Measurements from ENCODE around the gene C17orf107.

DNA sequence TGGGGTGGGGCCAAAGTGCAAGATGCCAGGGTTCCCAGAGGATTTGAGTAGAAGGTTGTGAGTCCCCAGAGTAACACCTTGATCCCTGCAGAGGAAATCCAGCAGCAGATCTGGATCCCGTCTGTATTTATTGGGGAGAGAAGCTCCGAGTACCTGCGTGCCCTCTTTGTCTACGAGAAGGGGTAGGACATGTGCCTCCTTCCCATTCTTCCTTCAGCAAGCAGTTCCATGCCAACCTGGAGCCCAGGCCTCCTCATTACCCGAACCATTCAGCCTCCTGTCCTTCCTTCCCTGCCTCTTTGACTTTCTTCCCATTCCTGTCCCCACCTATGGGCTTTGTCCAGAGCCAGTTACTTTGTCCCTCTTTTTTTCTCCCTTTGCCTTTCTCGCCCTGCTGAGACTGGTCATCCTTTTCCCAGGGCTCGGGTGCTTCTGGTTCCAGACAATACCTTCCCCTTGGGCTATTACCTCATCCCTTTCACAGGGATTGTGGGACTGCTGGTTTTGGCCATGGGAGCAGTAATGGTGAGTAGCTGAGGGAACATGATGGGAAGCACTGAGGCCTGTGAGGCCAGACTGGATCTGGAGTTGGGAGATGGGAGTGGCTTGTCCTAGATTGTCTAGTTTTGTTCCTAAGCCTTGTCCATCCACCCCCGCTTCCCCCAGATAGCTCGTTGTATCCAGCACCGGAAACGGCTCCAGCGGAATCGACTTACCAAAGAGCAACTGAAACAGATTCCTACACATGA is 43.6 kb downstream of the C17orf107 start:
- TF ChIP-seq, protein P1, sequence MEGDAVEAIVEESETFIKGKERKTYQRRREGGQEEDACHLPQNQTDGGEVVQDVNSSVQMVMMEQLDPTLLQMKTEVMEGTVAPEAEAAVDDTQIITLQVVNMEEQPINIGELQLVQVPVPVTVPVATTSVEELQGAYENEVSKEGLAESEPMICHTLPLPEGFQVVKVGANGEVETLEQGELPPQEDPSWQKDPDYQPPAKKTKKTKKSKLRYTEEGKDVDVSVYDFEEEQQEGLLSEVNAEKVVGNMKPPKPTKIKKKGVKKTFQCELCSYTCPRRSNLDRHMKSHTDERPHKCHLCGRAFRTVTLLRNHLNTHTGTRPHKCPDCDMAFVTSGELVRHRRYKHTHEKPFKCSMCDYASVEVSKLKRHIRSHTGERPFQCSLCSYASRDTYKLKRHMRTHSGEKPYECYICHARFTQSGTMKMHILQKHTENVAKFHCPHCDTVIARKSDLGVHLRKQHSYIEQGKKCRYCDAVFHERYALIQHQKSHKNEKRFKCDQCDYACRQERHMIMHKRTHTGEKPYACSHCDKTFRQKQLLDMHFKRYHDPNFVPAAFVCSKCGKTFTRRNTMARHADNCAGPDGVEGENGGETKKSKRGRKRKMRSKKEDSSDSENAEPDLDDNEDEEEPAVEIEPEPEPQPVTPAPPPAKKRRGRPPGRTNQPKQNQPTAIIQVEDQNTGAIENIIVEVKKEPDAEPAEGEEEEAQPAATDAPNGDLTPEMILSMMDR (IDR thresholded peaks at IDR 0.05): no peak
- no peak for TF ChIP-seq POLR2AphosphoS5 (IDR thresholded peaks at IDR 0.05; ENCODE audit: low read depth, low read length)
- TF ChIP-seq RAD21 (IDR thresholded peaks at IDR 0.05; ENCODE audit: low read length): no peak
